ENCODE measurements around the gene SBF2.

The SBF2 gene

GRCh38 chr11:10302359-10302743, 8.3 kb upstream of the SBF2 start:
- no peak for DNase-seq (ENCODE audit: low spot score)

DNA sequence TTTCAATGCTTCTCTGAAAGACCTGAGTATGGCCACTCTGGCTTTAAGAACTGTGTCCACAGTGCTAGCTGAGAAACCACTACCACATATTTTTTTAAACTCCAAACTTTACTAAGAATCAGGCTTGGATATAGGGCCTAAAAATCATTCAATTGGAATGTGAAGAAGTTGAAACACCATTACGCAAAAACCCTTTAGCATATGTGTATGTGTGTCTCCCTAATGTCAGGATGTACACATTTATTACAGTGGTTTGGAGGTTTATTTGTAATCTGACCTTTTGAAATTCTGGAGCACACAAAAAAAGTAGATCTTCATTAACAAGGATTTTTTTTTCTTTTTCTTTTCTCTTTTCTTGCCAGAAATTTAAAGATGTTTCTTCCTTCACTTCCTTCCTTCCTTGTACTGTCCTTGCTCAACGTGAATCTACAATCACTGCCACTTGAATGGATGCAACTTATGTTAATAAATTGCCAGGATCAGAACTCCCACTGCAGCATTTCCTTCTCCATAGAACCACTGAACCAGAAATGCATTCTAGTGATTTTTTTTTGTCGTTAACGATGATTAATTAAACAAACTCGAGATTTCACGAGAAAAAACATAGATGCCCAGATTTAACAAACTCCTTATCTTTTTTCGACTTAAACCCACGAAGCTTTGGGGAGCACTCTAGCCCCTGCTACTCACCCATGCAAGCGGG, 7.8 kb upstream of the SBF2 start:
- DNase-seq (ENCODE audit: low spot score), result no peak

DNA sequence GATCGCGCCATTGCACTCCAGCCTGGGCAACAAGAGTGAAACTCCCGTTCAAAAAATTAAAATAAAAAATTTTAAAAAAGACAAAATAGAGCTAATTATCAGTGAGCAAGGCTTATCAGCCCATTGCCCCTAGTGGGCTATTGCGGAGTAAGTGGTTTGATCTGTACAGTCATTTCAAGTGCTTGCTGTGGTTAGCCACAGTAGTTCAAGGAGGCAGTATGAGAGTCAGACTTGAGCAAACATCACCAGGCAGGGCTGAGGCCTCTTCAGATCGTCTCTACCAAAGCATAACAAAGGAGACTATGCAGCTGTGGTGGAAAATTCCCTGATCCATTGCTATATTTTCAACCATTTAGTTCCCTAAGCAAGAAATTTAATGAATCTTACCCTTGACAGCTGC, 4.3 kb upstream of the SBF2 start:
- DNase-seq (ENCODE audit: low spot score), result peak; percentile 14

DNA sequence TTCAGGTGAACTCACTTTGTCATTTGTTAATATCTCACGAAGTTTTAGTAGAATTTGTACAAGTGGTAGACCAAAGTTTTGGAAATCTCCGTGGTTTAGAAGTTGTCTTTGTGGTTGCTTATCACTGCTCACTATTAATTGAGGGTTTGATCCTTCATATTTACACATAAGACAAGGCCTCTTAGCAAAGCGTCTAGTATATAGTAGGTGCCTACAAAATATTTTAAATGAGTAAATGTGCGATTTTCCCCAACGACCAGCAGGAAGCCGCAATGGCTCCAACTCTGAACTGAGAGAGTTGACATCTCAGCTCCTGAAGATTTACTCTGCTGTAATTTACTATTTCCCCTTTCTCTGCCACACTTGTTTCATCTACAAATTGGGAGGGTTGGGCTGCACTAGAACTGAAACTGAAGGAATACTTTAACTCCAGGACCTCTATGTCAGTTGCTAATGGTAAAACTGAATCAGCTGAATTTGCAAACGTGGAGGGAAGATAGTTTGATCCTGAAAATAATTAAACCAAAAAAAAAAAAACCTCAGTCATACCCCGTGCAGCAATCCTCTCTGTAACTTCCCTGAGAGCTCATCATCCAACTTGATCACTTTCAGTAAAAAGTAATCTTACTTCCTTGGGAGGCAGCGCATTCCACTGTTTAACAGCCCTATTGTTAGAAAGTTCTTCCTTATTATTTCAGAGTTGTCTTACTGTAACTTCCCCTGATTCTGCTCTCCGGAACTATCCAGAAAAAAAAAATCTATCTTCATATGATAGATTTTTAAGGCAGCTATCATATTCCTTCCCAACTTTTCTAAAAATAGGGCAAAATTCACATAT, 1.3 kb upstream of the SBF2 start:
- no peak for DNase-seq (ENCODE audit: low spot score)

GRCh38 chr11:10294290-10294953, 403 bp upstream of the SBF2 start:
- DNase-seq (ENCODE audit: low spot score), result peak; percentile 12

DNA sequence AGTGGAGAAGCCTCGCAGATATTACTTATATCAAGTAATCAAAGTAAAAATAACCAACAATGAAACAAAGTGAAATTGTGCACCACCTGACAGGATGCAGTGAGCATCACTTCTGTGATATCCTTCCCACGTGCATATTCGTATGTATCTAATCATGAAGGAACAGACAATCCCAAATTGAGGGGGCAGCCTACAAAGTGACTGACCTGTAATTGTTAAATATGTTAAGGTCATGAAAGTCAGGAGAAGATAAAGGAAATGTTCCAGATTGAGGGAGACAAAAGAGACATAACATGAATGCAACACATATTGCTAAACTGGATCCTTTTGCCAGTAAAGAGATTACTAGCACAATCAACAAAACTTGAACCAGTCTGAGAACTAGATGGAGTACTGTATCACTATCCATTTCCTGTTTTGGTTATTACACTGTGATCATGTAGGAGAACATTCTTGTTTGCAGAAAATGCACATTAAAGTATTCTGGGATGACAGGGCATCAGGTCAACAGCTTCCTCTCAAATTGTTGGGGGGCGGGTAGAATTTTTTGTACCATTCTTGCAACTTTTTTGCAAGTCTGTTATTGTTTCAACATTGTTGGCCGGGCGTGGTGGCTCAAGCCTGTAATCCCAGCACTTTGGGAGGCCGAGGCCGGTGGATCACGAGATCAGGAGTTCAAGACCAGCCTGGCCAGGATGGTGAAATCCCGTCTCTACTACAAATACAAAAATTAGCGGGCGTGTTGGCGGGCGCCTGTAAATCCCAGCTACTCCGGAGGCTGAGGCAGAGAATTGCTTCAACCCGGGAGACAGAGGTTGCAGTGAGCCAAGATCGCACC, 2.0 kb downstream of the SBF2 start:
- DNase-seq (ENCODE audit: low spot score), result no peak

- no peak for DNase-seq (ENCODE audit: low spot score)
Measured at GRCh38 chr11:10289765-10290380, 4.1 kb downstream of the SBF2 start.

- no peak for DNase-seq (ENCODE audit: low spot score)
Measured at GRCh38 chr11:10288881-10289764, 4.9 kb downstream of the SBF2 start.

- no peak for DNase-seq (ENCODE audit: low spot score)
Measured at GRCh38 chr11:10287766-10288715, 6.0 kb downstream of the SBF2 start.

DNA sequence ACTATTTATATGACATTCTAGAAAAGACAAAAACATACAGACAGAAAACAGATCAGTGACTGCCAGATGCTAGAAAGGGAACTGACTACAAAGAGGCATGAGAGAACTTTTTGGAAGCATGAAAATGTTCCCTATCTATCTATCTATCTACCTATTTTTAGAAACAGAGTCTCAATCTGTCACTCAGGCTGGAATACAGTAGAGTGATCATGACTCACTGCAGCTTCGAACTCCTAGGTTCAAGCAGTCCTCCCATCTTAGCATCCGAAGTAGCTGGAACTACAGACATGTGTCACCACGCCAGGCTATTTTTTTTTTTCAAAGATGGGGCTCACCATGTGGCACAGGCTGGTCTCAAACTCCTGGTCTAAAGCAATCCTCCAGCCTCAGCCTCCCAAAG, 6.9 kb downstream of the SBF2 start:
- no peak for DNase-seq (ENCODE audit: low spot score)

DNA sequence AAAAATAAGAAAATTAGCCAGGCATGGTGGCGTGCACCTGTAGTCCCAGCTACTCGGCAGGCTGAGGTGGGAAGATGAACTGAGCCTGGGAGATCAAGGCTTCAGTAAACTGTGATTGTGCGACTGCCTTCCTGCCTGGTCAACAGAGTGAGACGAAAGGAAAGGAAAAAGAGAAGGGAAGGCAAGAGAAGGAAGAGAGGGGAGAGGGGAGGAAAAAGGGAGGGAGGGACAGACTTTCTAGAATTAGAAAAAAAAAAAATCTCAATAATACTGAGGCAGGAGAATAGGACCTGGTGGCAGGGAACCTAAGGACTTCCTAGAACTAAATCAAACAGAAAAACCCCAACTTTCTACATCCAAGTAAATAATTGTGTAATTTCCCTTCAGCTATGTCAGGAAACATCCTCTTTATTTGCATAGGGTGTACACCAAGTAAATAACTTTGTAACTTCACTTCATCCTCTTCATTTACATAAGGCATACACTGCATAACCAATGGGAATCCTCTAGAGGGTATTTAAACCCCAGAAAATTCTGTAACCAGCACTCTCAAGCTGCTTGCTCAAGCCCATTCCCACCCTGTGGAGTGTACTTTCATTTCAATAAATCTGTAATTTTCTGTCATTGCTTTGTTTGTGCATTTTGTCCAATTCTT, 8.7 kb downstream of the SBF2 start:
- no peak for DNase-seq (ENCODE audit: low spot score)

- DNase-seq (ENCODE audit: low spot score), result no peak
Measured at GRCh38 chr11:10283991-10284390, 10.0 kb downstream of the SBF2 start.

DNA sequence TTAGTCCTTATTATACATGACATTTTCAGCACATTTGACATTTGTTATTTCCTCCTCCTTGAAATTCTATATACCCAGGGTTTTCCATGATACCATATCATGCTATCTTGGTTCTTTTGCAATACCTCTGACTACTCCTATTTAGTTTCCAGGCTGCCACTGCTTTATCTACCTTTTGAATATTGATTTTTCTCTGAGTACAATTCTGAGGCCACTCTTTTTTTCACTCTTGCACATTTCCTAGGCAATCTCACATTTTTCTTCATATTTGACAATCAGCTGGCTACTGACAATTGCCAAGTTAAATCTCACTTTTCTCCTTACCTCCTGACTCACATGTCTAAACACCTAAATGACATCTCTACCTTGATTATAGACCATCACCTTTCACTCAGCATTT, 11.9 kb downstream of the SBF2 start:
- no peak for DNase-seq (ENCODE audit: low spot score)

DNA sequence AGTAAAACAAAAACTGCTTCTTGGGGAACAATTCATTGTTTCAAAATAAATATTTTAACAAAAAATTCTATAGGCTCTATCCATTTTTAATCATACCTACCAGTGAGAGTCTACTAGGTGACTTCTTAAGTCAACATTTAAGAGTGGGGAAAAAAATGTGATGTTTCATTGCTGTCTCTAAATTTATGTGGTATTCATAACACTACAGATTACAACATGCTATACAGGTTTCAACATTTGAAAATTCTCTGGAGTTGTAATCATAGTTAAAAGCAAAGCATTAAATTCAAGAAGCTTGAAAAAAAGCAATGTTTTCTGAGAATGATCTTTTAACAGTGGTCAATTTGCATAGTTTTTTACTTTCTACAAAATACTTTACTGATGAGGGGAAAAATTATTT, 18.3 kb downstream of the SBF2 start:
- DNase-seq (ENCODE audit: low spot score), result no peak

DNA sequence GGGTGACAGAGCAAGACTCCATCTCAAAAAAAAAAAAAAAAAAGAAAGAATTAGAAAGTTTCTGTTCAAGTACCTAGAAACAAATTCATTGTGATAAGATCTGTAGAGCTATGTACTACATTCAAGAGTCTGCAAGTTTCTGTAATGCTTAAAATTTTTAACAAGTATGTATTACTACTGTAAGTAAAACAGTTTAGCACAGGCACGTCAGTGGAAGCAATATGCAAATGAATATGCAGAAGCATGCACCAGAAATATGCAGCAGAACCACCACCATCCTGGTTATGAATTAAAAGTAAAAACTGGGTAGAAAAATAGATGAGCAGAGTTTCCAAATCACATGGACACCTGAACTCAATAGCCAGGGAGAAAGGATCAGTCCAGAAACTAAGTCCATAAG, 19.3 kb downstream of the SBF2 start:
- DNase-seq (ENCODE audit: low spot score), result no peak

GRCh38 chr11:10273738-10274137, 20.3 kb downstream of the SBF2 start:
- DNase-seq (ENCODE audit: low spot score), result no peak

- DNase-seq (ENCODE audit: low spot score), result no peak
Measured at GRCh38 chr11:10272132-10272531, 21.9 kb downstream of the SBF2 start.

GRCh38 chr11:10268746-10269488, 25.1 kb downstream of the SBF2 start:
- no peak for DNase-seq (ENCODE audit: low spot score)
